SU-DHL-6 (cell line): ENCODE measurements around the gene VAT1L.

Experiments used
- CTCF ChIP-seq: fragments of 200-600 bp; sonication (generic); IDR thresholded peaks from one replicate; pipeline ENCODE4 v1.5.1; 2017; ENCODE audit warnings: antibody characterized with exemption, mild to moderate bottlenecking, low read length, moderate library complexity; ENCODE audit not compliant: insufficient read depth, poor library complexity, severe bottlenecking
- EZH2phosphoT487 ChIP-seq: fragments of 200-600 bp; sonication (generic), shearing (Covaris generic); conservative IDR thresholded peaks from 2 replicates; pipeline ENCODE4 v1.6.1; 2018; ENCODE audit warnings: mild to moderate bottlenecking, antibody characterized with exemption, low read length, moderate library complexity, mixed read lengths

GRCh38 chr16:78005881-78006280 lies 217.5 kb downstream of the VAT1L start:
- TF ChIP-seq EZH2phosphoT487 (no peak), CTCF (no peak)
